HepG2 (cell line): ENCODE results near the gene ADGRE2.
"Not testable (repeated sequence)": the region's sequence is repeated elsewhere in the genome, so short reads cannot be mapped to it uniquely, and the experiment has no call there.

Source experiments
- CEBPB ChIP-seq: IDR thresholded peaks from 2 replicates; pipeline ENCODE4 v1.6.1; 2011; ENCODE audit warnings: low read depth, low read length, improper control_type of control experiment, borderline replicate concordance
- CHCHD3 ChIP-seq: sonication (generic); formaldehyde crosslinking; IDR thresholded peaks from 2 replicates; pipeline ENCODE4 v1.8.0; 2022; ENCODE audit warnings: mild to moderate bottlenecking, missing genetic modification reagents, moderate library complexity
- CTCF ChIP-seq: sonication (generic); formaldehyde crosslinking; IDR thresholded peaks from 2 replicates; pipeline ENCODE4 v1.5.0; 2020; ENCODE audit warnings: mild to moderate bottlenecking, missing genetic modification reagents, moderate library complexity
- EZH2 ChIP-seq: conservative IDR thresholded peaks from 2 replicates; pipeline ENCODE4 v1.6.1; 2012; ENCODE audit warnings: mild to moderate bottlenecking, low read depth, low read length, moderate library complexity
- USF2 ChIP-seq, 2 experiments: sonication (generic) in 1 of 2; formaldehyde crosslinking in 1 of 2; IDR thresholded peaks; 2 replicates each; pipeline versions ENCODE4 v1.5.1 to v1.6.1; 2011 to 2020; ENCODE audit warnings: borderline replicate concordance in 1 of 2, low read depth in 1 of 2, low read length in 1 of 2, mild to moderate bottlenecking in 1 of 2, missing genetic modification reagents in 1 of 2, moderate library complexity in 1 of 2
- ZBTB43 ChIP-seq: sonication (generic); formaldehyde crosslinking; conservative IDR thresholded peaks from 2 replicates; pipeline ENCODE4 v1.4.0; 2020; ENCODE audit warnings: missing genetic modification reagents
- ZC3H4 ChIP-seq: sonication (generic); formaldehyde crosslinking; IDR thresholded peaks from 2 replicates; pipeline ENCODE4 v1.4.0; 2020; ENCODE audit warnings: missing genetic modification reagents, borderline replicate concordance
- ZNF124 ChIP-seq: sonication (generic); formaldehyde crosslinking; IDR thresholded peaks from 2 replicates; pipeline ENCODE4 v1.4.0; 2020; ENCODE audit warnings: missing genetic modification reagents
- ZXDC ChIP-seq: sonication (generic); formaldehyde crosslinking; IDR thresholded peaks from 2 replicates; pipeline ENCODE4 v1.5.0; 2020; ENCODE audit warnings: mild to moderate bottlenecking, missing genetic modification reagents

GRCh38 chr19:14783410-14783998 lies 5.1 kb upstream of the ADGRE2 start:
- not testable (repeated sequence) for TF ChIP-seq USF2 (IDR thresholded peaks at IDR 0.05; ENCODE audit: low read depth, low read length); USF2 (CRISPR knock-in tag; IDR thresholded peaks at IDR 0.05; ENCODE audit: borderline replicate concordance); CTCF (CRISPR knock-in tag); EZH2; ZXDC (CRISPR knock-in tag); ZBTB43 (CRISPR knock-in tag); CEBPB; CHCHD3 (CRISPR knock-in tag); ZNF124 (CRISPR knock-in tag); ZC3H4 (CRISPR knock-in tag)
